GM19240 (cell line): ENCODE results near the gene SEL1L3.

Source experiments
- DNase-seq: peaks from one replicate; pipeline ENCODE4 v3.0.0; 2011; ENCODE audit warnings: low spot score; ENCODE audit not compliant: insufficient read length

Gene SEL1L3

GRCh38 chr4:25821267-25821666, 41.5 kb downstream of the SEL1L3 start:
- DNase-seq, result no peak

GRCh38 chr4:25818876-25819275, 43.9 kb downstream of the SEL1L3 start:
- DNase-seq, result no peak

- DNase-seq, result no peak
Measured at GRCh38 chr4:25818371-25818871, 44.4 kb downstream of the SEL1L3 start.

GRCh38 chr4:25817059-25817681, 45.6 kb downstream of the SEL1L3 start:
- no peak for DNase-seq

- no peak for DNase-seq
Measured at GRCh38 chr4:25816591-25817058, 46.2 kb downstream of the SEL1L3 start.

GRCh38 chr4:25815586-25815985, 47.2 kb downstream of the SEL1L3 start:
- DNase-seq, result no peak

- no peak for DNase-seq
Measured at GRCh38 chr4:25814301-25815136, 48.3 kb downstream of the SEL1L3 start.

- no peak for DNase-seq
Measured at GRCh38 chr4:25813448-25814106, 49.2 kb downstream of the SEL1L3 start.

GRCh38 chr4:25811841-25812240, 50.9 kb downstream of the SEL1L3 start:
- DNase-seq, result no peak

- no peak for DNase-seq
Measured at GRCh38 chr4:25811374-25811690, 51.5 kb downstream of the SEL1L3 start.

- no peak for DNase-seq
Measured at GRCh38 chr4:25810461-25811373, 52.1 kb downstream of the SEL1L3 start.

- DNase-seq, result no peak
Measured at GRCh38 chr4:25809996-25810395, 52.8 kb downstream of the SEL1L3 start.

GRCh38 chr4:25807102-25807728, 55.6 kb downstream of the SEL1L3 start:
- DNase-seq, result no peak

- no peak for DNase-seq
Measured at GRCh38 chr4:25805255-25805860, 57.4 kb downstream of the SEL1L3 start.

- DNase-seq, result no peak
Measured at GRCh38 chr4:25803720-25804225, 59.0 kb downstream of the SEL1L3 start.

GRCh38 chr4:25801594-25801993, 61.2 kb downstream of the SEL1L3 start:
- no peak for DNase-seq

GRCh38 chr4:25800245-25800644, 62.5 kb downstream of the SEL1L3 start:
- DNase-seq, result no peak

- no peak for DNase-seq
Measured at GRCh38 chr4:25799522-25799921, 63.3 kb downstream of the SEL1L3 start.

- DNase-seq, result no peak
Measured at GRCh38 chr4:25797136-25797535, 65.7 kb downstream of the SEL1L3 start.
